Measurements from ENCODE around the gene FLACC1.

Gene FLACC1

DNA sequence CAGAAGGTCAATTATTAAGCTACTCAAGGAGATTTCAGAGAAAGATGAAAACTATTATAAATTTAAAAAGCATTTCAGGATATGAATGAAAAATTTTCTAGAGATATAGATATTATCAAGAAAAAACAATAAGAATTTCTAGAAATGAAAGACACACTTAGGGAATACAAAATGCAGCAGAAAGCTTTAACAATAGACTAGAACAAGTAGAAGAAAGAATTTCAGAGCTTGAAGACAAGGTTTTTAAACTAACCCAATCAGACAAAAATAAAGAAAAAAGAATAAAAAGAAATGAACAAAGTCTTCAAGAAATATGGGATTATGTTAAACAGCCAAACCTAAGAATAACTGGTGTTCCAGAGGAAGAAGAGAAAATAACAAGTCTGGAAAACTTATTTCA lies 34.4 kb downstream of the FLACC1 start:
- no peak for TF ChIP-seq GATA3 (IDR thresholded peaks at IDR 0.05; ENCODE audit: low read depth, low read length)
- no peak for TF ChIP-seq GATA2 (IDR thresholded peaks at IDR 0.05; ENCODE audit: low read depth, low read length)

DNA sequence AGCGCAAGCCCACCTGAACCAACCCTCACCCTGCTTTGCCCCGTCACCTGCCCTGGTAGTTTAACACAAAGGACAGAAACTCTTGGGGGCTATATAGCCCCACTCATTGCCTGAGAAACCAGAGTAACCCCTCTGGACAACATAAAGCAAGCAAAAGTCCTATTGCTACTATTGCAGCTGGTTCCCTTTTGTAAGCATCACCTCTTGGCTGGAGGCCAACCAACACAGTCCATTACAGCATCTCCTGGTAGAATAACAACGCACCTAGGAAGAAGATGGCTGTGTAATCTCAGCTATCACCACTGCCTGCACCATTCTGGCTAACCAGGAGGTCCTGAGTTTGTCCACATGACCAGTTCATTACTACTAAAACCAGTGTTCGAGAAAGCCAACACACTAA lies 36.4 kb downstream of the FLACC1 start:
- TF ChIP-seq GATA3 (IDR thresholded peaks at IDR 0.05; ENCODE audit: low read depth, low read length) (no peak), GATA2 (IDR thresholded peaks at IDR 0.05; ENCODE audit: low read depth, low read length) (no peak)

DNA sequence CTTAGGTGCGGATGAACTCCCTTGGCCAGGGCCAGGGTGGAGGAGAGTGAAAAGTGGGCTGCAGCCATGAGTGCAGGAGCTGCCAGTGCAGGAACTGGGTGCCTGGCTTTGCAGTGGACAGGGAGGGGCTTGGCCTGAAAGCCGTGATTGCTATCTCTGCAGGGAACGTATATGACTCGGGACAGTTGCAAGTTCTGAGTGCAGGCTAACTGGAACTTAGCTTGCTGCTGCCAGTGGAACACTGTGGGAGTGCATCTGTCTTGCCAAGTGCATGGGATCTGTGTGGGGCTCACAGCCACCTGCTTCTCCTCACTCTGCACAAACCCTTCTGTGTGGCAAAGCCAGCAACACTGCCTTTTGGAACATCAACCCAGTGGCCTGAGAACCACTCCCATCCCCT lies 36.9 kb downstream of the FLACC1 start:
- TF ChIP-seq GATA2 (IDR thresholded peaks at IDR 0.05; ENCODE audit: low read depth, low read length) (no peak), GATA3 (IDR thresholded peaks at IDR 0.05; ENCODE audit: low read depth, low read length) (no peak)

DNA sequence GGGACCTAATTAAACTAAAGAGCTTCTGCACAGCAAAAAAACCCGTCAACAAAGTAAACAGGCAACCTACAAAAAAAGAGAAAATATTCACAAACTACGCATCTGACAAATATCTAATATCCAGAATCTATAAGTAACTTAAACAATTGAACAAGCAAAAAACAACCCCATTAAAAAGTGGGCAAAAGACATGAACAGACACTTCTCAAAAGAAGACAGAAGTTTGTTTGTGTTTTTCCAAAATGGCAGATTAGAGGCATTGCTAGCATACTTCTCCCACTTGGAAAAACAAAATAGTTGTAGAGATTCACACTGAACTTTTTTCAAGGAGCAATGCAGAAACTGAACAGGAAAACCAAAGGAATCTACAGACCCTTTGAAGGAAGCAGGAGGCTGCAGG lies 37.6 kb downstream of the FLACC1 start:
- TF ChIP-seq GATA2 (IDR thresholded peaks at IDR 0.05; ENCODE audit: low read depth, low read length) = no peak
- no peak for TF ChIP-seq GATA3 (IDR thresholded peaks at IDR 0.05; ENCODE audit: low read depth, low read length)

DNA sequence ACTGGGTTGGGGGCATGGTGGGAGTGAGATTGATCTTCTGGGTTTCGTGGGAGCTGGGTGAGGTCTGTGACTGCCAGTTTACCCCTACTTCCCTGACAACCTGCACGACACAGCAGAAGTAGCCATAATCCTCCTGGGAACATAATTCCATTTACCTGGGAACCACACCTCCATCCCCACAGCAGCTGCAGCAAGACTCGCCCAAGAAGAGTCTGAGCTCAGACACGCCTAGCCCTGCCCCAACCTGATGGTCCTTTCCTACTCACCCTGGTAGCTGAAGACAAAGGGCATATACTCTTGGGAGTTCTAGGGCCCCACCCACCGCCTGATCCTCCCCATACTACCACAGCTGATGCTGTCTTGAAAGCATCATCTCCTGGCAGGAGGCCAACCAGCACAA lies 43.8 kb downstream of the FLACC1 start:
- TF ChIP-seq GATA2 (IDR thresholded peaks at IDR 0.05; ENCODE audit: low read depth, low read length) (no peak), GATA3 (IDR thresholded peaks at IDR 0.05; ENCODE audit: low read depth, low read length) (no peak)

DNA sequence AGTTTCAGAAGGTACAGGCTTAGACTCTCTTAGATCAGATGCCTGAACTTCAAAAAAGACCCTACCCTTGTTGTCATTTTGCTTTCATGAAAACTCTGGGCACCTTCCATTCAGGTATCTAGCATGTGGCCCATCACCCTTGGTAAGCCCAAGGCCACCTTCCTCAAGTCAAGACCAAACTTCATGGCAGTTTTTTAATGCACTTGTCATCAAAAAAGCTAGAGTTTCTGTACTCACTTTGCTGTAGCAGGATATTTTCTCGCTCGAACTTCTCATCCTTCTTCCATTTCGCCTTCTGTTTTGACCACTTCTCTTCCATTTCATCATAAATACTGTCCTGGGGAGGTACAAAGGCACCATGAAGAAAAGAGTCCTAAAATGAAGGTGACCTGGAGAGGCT lies 48.2 kb downstream of the FLACC1 start:
- no peak for TF ChIP-seq GATA2 (IDR thresholded peaks at IDR 0.05; ENCODE audit: low read depth, low read length)

DNA sequence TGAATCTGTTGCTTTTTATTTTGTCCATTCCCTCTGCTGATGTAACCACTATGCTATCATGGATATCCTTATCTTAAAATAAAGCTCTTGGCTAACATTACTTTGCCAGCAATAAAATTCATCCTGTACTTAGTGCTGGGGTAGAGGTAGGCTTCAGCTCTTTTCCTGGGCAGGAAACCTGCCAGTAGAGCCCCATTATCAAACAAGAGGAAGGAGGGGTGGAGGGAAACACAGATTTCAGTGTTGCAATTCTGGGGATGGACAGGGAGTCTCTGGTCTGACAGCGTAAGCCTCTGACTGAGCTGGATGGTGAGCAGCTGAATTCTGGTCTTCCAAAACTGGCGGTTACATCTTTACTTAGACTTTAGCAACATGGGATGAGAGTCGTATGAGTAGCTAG lies 49.3 kb downstream of the FLACC1 start:
- TF ChIP-seq GATA3 (IDR thresholded peaks at IDR 0.05; ENCODE audit: low read depth, low read length) = no peak
- TF ChIP-seq GATA2 (IDR thresholded peaks at IDR 0.05; ENCODE audit: low read depth, low read length) = no peak

DNA sequence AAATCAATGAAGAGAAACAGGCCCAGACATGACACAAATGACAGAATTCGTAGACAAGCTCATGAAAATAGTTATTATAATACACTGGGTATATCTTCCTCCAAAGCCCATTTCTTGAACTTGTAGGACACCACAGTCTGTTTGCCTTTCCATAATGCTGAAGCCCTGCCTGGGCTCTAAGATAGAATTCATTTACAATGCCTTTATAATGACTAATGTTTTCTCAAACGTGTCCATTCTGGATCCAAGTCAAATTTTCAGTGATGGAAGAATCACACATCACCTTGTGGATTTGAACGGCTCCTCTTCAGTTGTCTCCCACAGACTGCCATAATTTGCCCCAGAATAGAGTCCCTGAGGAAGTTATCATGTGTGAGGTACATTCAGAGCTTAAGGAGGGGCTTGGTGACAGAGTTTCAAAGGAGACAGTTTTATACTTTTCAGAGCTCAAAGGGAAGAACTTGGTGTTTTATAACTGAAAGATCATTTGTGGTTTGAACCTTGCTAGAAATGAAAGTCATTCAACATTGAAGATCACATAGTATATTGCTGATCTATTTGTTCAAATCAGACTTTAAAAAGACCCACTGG lies 58.6 kb downstream of the FLACC1 start:
- TF ChIP-seq GATA2 (IDR thresholded peaks at IDR 0.05; ENCODE audit: low read depth, low read length) = no peak
- TF ChIP-seq GATA3 (IDR thresholded peaks at IDR 0.05; ENCODE audit: low read depth, low read length) = no peak

DNA sequence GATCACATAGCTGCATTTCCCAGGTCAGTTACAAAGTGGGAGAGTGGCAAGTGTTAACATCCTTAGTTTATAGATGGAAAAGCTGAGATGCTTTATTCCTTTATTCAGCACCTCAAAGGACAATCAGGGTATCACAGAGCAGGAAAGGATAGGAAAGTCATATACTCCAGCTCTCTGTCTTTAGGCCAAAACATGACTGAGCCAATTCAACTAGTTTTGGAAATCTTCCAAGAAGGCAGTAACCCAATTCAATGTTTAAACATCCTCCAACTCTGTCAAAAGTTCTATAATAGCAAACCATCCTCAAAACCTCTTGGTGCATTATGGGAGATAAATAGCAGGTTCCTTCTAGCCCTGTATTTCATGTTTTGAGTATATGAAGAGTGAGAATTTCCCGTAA lies 71.6 kb downstream of the FLACC1 start:
- TF ChIP-seq GATA3 (IDR thresholded peaks at IDR 0.05; ENCODE audit: low read depth, low read length) (no peak), GATA2 (IDR thresholded peaks at IDR 0.05; ENCODE audit: low read depth, low read length) (no peak)

DNA sequence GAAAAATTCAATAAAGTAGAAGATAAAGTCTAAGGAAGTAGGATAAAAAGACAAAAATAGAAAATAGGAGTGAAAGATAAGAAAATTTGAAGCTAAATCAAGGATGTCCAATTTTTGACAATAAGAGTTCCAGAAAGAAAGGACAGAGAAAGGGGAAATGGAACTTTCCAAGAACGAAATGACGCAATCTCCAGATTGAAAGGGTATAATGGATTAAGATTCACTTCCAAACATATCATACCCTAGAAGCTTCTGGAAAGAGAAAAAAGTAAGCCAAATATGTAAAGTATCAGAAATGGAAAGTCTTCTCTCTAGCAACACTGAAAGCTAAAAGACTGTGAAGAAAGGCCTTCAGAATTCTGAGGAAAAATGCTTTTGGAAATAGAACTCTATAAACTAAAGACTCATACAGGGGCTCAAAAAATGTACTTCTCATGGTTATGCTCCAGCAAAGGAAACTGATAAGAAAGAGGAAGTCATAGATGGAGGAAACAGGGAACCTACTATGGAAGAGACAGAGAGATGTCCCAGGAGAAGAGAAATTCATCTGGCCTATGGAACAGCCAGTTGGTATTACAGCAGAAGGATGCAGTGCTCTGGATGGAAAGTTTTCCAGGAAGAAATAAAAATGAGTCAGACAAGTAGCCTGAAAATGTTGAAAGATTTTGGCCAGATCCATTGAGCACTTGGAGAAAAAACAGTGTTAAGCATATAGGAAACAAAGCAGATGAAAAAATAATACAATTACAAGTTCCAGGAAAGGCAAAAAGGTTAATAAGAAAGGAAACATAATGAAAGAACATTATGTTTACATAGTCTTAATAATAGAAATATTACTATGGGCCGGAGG lies 76.7 kb downstream of the FLACC1 start:
- TF ChIP-seq GATA2 (IDR thresholded peaks at IDR 0.05; ENCODE audit: low read depth, low read length) (no peak), GATA3 (IDR thresholded peaks at IDR 0.05; ENCODE audit: low read depth, low read length) (no peak)

DNA sequence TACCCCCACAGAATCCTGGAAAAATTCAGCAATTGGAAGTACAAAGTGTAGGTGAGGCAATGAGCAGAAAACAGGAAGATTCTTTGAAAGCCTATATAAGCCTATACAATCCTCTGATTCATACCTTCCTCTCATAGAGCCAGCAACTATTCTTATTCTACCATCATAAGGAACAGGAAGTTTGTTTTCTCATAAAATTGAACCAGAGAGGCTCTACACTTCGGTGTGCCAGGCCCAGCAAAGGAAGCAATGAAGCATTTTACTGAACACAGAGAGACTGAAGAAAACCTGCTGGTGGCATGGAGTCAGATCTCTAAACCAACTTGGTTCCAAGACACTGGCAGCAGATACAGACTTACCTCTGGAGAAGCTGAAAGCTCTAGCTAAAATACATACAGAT lies 78.1 kb downstream of the FLACC1 start:
- TF ChIP-seq GATA2 (IDR thresholded peaks at IDR 0.05; ENCODE audit: low read depth, low read length) (no peak), GATA3 (IDR thresholded peaks at IDR 0.05; ENCODE audit: low read depth, low read length) (no peak)

DNA sequence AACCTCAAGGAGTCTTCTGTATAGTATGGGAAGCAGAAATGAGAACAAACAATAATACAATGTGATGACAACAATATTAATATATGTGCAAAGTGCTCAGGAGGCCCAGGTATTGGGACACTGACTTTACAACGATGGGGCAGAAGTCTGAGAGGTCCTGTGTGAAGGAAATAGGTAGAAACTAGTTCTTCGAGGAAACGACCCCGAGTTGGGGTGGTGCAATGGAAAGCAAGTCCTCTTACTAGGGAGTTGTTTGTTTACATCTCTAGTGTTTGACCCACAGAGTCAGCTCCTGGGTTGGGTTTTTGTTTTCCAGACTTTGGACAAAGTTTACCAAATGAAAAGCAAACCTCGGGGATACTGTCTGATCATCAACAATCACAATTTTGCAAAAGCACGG lies 80.6 kb downstream of the FLACC1 start:
- TF ChIP-seq GATA3 (IDR thresholded peaks at IDR 0.05; ENCODE audit: low read depth, low read length) (no peak), GATA2 (IDR thresholded peaks at IDR 0.05; ENCODE audit: low read depth, low read length) (no peak)

DNA sequence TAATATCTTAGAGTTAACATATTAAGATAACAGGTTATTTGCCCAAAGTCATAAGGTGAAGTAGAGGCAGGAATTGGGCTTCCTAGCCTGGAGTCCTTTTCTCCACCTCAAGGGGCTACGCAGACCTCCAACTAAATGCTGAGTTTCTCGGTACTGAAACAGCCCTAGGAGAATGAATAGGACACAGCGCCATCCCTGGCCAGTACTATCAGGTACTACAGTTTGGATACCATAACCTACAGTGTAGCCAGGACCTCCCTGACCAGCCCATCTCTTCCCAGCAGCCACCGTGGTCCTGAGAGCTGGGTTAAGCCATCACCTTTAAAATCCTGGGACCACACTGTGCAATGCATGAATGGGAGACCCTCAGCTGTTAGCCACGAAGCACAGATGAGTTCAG lies 81.2 kb downstream of the FLACC1 start:
- TF ChIP-seq GATA2 (IDR thresholded peaks at IDR 0.05; ENCODE audit: low read depth, low read length) (no peak), GATA3 (IDR thresholded peaks at IDR 0.05; ENCODE audit: low read depth, low read length) (no peak)

DNA sequence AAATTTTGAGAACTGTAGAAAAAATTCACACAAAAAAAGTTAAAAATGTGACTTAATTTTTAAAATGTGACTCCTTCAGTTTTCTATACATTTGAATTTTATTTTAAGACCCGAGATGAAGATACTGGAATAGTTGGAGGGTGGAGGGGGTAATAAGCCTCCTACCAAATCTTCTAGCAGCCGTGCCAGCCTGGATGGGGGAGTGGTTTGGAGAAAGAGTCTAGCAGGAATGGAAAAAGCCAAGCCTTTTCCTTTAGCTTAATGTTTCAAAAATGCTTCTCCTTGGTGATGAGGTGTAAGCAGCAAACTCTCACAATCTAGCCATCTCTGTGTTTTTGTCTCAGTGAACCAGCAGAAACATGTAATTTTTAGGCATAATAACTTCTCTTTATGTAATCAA lies 82.1 kb downstream of the FLACC1 start:
- TF ChIP-seq GATA2 (IDR thresholded peaks at IDR 0.05; ENCODE audit: low read depth, low read length) (no peak), GATA3 (IDR thresholded peaks at IDR 0.05; ENCODE audit: low read depth, low read length) (no peak)

DNA sequence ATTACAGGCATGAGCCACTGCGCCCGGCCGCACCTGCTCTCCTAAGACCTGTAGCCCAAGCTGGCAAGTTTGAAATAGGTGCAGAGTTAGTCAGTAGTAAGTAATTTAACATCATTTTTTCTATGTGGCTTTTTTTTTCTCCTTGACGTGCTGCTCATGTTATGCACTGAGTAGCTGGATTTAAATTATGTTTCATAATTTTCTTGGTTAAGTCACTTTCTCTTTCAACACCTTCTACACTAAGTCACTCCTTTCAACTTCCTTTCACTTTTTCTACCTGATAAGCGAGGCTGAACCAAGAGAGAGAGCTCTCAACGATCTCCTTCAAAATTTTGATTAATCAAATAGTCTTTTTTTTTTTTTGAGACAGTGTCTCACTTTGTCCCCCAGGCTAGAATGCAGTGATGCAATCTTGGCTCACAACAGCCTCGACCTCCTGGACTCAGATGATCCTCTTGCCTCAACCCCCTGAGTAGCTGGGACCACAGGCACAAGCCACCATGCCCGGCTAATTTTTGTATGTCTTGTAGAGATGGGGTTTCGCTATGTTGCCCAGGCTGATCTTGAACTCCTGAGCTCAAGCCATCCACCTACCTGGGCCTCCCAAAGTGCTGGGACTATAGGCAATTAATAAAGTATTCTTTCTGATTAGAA lies 83.7 kb downstream of the FLACC1 start:
- TF ChIP-seq GATA3 (IDR thresholded peaks at IDR 0.05; ENCODE audit: low read depth, low read length) = no peak
- TF ChIP-seq GATA2 (IDR thresholded peaks at IDR 0.05; ENCODE audit: low read depth, low read length) = no peak
